HepG2 (cell line): ENCODE results near the gene NISCH. TPM values are rescaled to one million over a fixed set of nuclear protein-coding genes. Genes with fewer than 3 reads are reported as not detected.
A peak's percentile ranks its signal among the peaks of the same experiment; 100 is the strongest.

Experiments
- ERF ChIP-seq: IDR thresholded peaks from 2 replicates; pipeline ENCODE4 v1.6.1; 2018; ENCODE audit warnings: missing biosample characterization, missing genetic modification reagents
- IRF2 ChIP-seq: IDR thresholded peaks from 2 replicates; pipeline ENCODE4 v1.6.1; 2018; ENCODE audit warnings: missing genetic modification reagents, missing compliant biosample characterization
- MEIS1 ChIP-seq: sonication (generic); formaldehyde crosslinking; IDR thresholded peaks from 2 replicates; pipeline ENCODE4 v1.9.0; 2021; ENCODE audit warnings: mild to moderate bottlenecking, missing genetic modification reagents, moderate library complexity, borderline replicate concordance
- RNF2 ChIP-seq: fragments of 450-650 bp; conservative IDR thresholded peaks from 2 replicates; pipeline ENCODE4 v1.6.1; 2016; ENCODE audit warnings: low read depth
- YY1 ChIP-seq: IDR thresholded peaks from 2 replicates; pipeline ENCODE4 v1.6.1; 2011; ENCODE audit warnings: low read length, low read depth, moderate library complexity, mild to moderate bottlenecking; ENCODE audit not compliant: insufficient read depth, insufficient replicate concordance
- ZBTB20 ChIP-seq: sonication (generic); formaldehyde crosslinking; IDR thresholded peaks from 2 replicates; pipeline ENCODE4 v1.8.1; 2023; ENCODE audit warnings: missing genetic modification reagents, low read depth, mild to moderate bottlenecking, borderline replicate concordance
- ZNF468 ChIP-seq: sonication (generic); formaldehyde crosslinking; IDR thresholded peaks from 2 replicates; pipeline ENCODE4 v1.8.0; 2022; ENCODE audit warnings: mild to moderate bottlenecking, moderate library complexity, missing genetic modification reagents
- ZNF552 ChIP-seq: sonication (generic); formaldehyde crosslinking; IDR thresholded peaks from 2 replicates; pipeline ENCODE4 v1.9.0; 2022; ENCODE audit warnings: missing genetic modification reagents, mild to moderate bottlenecking, borderline replicate concordance
- polyA plus RNA-seq, 8 experiments: library from polyadenylated mRNA; depleted of rRNA in 3 of 8; stranded (reverse) in 7 of 8; unstranded in 1 of 8; fragments of >200 nt; fragmentation: Illumina TruSeq in 4 of 8; extraction: Trizol in 4 of 8; gene quantifications; 2 replicates each; pipeline versions ENCODE4 v1.2.1 to v1.2.3, GENCODE V29; 2011 to 2016; ENCODE audit warnings: low read depth in 4 of 8, missing spikeins in 1 of 8, mixed read lengths in 1 of 8; ENCODE audit not compliant: insufficient read depth in 1 of 8
- total RNA-seq, 5 experiments: library from RNA; depleted of rRNA; stranded (reverse); fragments of >200 nt; fragmentation: Illumina TruSeq; extraction: Trizol; gene quantifications; 2 replicates each; pipeline ENCODE4 v1.2.3, GENCODE V29; 2016; ENCODE audit warnings: low read depth in 1 of 5
- TF ChIP-seq, protein P1 (sequence below): sonication (generic); formaldehyde crosslinking; conservative IDR thresholded peaks from 2 replicates; pipeline ENCODE4 v1.8.0; 2022; ENCODE audit warnings: mild to moderate bottlenecking, moderate library complexity, missing genetic modification reagents
- TF ChIP-seq, protein P2 (sequence below): IDR thresholded peaks from 2 replicates; pipeline ENCODE4 v1.6.1; 2016; ENCODE audit warnings: mild to moderate bottlenecking
- TF ChIP-seq, protein P3 (sequence below): sonication (generic); formaldehyde crosslinking; conservative IDR thresholded peaks from 2 replicates; pipeline ENCODE4 v1.4.0; 2020; ENCODE audit warnings: missing genetic modification reagents
- TF ChIP-seq, protein P4 (sequence below): sonication (generic); formaldehyde crosslinking; IDR thresholded peaks from 2 replicates; pipeline ENCODE4 v1.8.0; 2022; ENCODE audit warnings: mild to moderate bottlenecking, missing genetic modification reagents
- TF ChIP-seq, protein P5 (sequence below): sonication (generic); formaldehyde crosslinking; IDR thresholded peaks from 2 replicates; pipeline ENCODE4 v1.5.1; 2020; ENCODE audit warnings: mild to moderate bottlenecking, missing genetic modification reagents, moderate library complexity
- TF ChIP-seq, protein P6 (sequence below): IDR thresholded peaks from 2 replicates; pipeline ENCODE4 v1.6.1; 2016; ENCODE audit warnings: mild to moderate bottlenecking, missing biosample characterization, missing genetic modification reagents

The NISCH gene
- total and polyA plus RNA-seq, 2 of the 13 experiments (the other 11 are each of a cell fraction or from before 2014, with no cell fraction given), result 27.0 to 47.6 TPM

DNA sequence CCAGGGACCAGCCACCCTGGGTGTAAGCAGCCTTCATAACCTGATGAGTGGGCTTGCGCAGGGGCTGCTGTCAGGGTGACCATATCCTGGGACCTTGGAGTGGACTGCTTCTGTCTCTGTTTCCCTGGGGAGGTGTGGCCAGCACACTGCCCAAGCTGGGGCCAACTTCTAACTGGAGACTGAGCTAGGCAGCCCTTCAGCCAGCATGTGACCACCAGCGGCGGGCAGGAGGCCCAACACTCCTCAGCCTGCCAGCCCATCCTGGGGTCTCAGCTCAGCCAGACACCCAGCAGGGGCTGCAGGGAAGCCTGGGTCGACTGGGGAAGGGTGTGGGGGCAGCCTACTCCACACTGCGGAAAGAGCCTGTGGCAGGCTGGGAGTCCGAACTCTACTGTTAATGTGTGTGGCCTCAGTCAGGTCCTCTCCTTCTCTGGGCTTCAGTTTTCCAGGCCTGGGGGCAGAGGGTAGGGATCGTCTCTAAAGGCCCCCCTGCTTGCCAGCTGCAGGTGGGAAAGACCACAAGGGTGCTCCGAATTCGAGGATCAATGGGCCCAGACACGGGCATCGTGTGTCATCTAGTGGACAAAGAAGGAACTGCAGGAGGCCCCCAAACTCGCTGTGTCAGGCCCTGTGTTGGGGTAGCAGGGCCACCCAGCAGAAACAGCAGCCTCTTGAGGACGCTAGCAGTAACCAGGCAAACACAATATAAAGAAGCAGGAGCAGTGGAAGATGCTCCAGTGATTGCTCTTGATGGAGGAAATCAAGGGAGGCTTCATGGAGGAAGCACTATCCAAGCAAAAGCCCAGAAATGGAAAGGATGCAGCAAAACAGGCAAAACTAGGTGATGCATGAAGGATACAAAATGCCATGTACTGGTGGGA is 8.5 kb upstream of the NISCH start (continued):
- TF ChIP-seq, protein P1, sequence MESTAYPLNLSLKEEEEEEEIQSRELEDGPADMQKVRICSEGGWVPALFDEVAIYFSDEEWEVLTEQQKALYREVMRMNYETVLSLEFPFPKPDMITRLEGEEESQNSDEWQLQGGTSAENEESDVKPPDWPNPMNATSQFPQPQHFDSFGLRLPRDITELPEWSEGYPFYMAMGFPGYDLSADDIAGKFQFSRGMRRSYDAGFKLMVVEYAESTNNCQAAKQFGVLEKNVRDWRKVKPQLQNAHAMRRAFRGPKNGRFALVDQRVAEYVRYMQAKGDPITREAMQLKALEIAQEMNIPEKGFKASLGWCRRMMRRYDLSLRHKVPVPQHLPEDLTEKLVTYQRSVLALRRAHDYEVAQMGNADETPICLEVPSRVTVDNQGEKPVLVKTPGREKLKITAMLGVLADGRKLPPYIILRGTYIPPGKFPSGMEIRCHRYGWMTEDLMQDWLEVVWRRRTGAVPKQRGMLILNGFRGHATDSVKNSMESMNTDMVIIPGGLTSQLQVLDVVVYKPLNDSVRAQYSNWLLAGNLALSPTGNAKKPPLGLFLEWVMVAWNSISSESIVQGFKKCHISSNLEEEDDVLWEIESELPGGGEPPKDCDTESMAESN (CRISPR knock-in tag), result no peak
- TF ChIP-seq, protein P2, sequence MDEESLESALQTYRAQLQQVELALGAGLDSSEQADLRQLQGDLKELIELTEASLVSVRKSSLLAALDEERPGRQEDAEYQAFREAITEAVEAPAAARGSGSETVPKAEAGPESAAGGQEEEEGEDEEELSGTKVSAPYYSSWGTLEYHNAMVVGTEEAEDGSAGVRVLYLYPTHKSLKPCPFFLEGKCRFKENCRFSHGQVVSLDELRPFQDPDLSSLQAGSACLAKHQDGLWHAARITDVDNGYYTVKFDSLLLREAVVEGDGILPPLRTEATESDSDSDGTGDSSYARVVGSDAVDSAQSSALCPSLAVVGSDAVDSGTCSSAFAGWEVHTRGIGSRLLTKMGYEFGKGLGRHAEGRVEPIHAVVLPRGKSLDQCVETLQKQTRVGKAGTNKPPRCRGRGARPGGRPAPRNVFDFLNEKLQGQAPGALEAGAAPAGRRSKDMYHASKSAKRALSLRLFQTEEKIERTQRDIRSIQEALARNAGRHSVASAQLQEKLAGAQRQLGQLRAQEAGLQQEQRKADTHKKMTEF (CRISPR knock-in tag), result 0 out of 2 replicates have a peak, but pooled peaks have one; percentile 54
- TF ChIP-seq RNF2, result no peak
- TF ChIP-seq ZNF468 (CRISPR knock-in tag), result no peak
- TF ChIP-seq, protein P3, sequence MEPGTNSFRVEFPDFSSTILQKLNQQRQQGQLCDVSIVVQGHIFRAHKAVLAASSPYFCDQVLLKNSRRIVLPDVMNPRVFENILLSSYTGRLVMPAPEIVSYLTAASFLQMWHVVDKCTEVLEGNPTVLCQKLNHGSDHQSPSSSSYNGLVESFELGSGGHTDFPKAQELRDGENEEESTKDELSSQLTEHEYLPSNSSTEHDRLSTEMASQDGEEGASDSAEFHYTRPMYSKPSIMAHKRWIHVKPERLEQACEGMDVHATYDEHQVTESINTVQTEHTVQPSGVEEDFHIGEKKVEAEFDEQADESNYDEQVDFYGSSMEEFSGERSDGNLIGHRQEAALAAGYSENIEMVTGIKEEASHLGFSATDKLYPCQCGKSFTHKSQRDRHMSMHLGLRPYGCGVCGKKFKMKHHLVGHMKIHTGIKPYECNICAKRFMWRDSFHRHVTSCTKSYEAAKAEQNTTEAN, result no peak
- TF ChIP-seq, protein P4, sequence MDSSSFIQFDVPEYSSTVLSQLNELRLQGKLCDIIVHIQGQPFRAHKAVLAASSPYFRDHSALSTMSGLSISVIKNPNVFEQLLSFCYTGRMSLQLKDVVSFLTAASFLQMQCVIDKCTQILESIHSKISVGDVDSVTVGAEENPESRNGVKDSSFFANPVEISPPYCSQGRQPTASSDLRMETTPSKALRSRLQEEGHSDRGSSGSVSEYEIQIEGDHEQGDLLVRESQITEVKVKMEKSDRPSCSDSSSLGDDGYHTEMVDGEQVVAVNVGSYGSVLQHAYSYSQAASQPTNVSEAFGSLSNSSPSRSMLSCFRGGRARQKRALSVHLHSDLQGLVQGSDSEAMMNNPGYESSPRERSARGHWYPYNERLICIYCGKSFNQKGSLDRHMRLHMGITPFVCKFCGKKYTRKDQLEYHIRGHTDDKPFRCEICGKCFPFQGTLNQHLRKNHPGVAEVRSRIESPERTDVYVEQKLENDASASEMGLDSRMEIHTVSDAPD (CRISPR knock-in tag), result 0 out of 2 replicates have a peak, but pooled peaks have one; percentile 29
- no peak for TF ChIP-seq ZNF552 (CRISPR knock-in tag)
- no peak for TF ChIP-seq MEIS1 (CRISPR knock-in tag)
- TF ChIP-seq, protein P5, sequence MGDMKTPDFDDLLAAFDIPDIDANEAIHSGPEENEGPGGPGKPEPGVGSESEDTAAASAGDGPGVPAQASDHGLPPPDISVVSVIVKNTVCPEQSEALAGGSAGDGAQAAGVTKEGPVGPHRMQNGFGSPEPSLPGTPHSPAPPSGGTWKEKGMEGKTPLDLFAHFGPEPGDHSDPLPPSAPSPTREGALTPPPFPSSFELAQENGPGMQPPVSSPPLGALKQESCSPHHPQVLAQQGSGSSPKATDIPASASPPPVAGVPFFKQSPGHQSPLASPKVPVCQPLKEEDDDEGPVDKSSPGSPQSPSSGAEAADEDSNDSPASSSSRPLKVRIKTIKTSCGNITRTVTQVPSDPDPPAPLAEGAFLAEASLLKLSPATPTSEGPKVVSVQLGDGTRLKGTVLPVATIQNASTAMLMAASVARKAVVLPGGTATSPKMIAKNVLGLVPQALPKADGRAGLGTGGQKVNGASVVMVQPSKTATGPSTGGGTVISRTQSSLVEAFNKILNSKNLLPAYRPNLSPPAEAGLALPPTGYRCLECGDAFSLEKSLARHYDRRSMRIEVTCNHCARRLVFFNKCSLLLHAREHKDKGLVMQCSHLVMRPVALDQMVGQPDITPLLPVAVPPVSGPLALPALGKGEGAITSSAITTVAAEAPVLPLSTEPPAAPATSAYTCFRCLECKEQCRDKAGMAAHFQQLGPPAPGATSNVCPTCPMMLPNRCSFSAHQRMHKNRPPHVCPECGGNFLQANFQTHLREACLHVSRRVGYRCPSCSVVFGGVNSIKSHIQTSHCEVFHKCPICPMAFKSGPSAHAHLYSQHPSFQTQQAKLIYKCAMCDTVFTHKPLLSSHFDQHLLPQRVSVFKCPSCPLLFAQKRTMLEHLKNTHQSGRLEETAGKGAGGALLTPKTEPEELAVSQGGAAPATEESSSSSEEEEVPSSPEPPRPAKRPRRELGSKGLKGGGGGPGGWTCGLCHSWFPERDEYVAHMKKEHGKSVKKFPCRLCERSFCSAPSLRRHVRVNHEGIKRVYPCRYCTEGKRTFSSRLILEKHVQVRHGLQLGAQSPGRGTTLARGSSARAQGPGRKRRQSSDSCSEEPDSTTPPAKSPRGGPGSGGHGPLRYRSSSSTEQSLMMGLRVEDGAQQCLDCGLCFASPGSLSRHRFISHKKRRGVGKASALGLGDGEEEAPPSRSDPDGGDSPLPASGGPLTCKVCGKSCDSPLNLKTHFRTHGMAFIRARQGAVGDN (CRISPR knock-in tag), result peak; percentile 76
- 0 out of 2 replicates have a peak, but pooled peaks have one; percentile 30 for TF ChIP-seq IRF2 (CRISPR knock-in tag)
- no peak for TF ChIP-seq ZBTB20
- TF ChIP-seq YY1, result peak; percentile 61
- TF ChIP-seq ERF (CRISPR knock-in tag), result no peak; the same call in 1 of the 2 replicates
- TF ChIP-seq, protein P6, sequence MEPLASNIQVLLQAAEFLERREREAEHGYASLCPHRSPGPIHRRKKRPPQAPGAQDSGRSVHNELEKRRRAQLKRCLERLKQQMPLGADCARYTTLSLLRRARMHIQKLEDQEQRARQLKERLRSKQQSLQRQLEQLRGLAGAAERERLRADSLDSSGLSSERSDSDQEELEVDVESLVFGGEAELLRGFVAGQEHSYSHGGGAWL (CRISPR knock-in tag), result 0 out of 2 replicates have a peak, but pooled peaks have one; percentile 38
